Keratinocyte (primary cell): ENCODE results near the gene CEP290. TPM values are rescaled to one million over a fixed set of nuclear protein-coding genes. Genes with fewer than 3 reads are reported as not detected.
"Not testable (repeated sequence)": the region's sequence is repeated elsewhere in the genome, so short reads cannot be mapped to it uniquely, and the experiment has no call there.

ENCODE experiments used
- DNase-seq: peaks from one replicate; pipeline ENCODE4 v3.0.0-alpha.2; 2011; ENCODE audit warnings: low read depth, missing footprints, low spot score
- FAIRE-seq: peaks from 2 replicates; lab custom pipeline; 2011; peaks lifted over from hg19 to GRCh38; lab: Jason Lieb, UNC
- H2AFZ ChIP-seq: 2 replicates; pipeline ENCODE4 v1.6.0; 2012; ENCODE audit warnings: low read length, control low read depth, inconsistent platforms; ENCODE audit not compliant: control insufficient read depth
- H3K27ac ChIP-seq: 2 replicates; pipeline ENCODE4 v1.5.1; 2011; ENCODE audit warnings: low read length; ENCODE audit not compliant: control insufficient read depth, insufficient read depth
- H3K27me3 ChIP-seq: 3 replicates; pipeline ENCODE4 v1.6.0; 2011; ENCODE audit warnings: low read length; ENCODE audit not compliant: control insufficient read depth, insufficient read depth; ENCODE audit errors: extremely low read depth
- H3K36me3 ChIP-seq, 2 experiments: 2 replicates in 1 of 2; 3 replicates in 1 of 2; pipeline ENCODE4 v1.5.1; 2011; ENCODE audit warnings: low read length in 2 of 2, mild to moderate bottlenecking in 1 of 2; ENCODE audit not compliant: control insufficient read depth in 2 of 2, insufficient read depth in 2 of 2; ENCODE audit errors: extremely low read depth in 1 of 2
- H3K4me1 ChIP-seq: 3 replicates; pipeline ENCODE4 v1.5.1; 2011; ENCODE audit warnings: low read length; ENCODE audit not compliant: control insufficient read depth, insufficient read depth; ENCODE audit errors: extremely low read depth
- H3K4me2 ChIP-seq: 3 replicates; pipeline ENCODE4 v1.6.0; 2011; ENCODE audit warnings: low read depth, low read length; ENCODE audit not compliant: control insufficient read depth, insufficient read depth; ENCODE audit errors: extremely low read depth
- H3K4me3 ChIP-seq, 3 experiments: fragments of 200-600 bp in 1 of 3; sonication (generic) in 1 of 3; 2 replicates in 2 of 3; 3 replicates in 1 of 3; pipeline ENCODE4 v1.5.1; 2011 to 2016; ENCODE audit warnings: low read length in 3 of 3, mild to moderate bottlenecking in 3 of 3, control low read depth in 2 of 3, inconsistent platforms in 1 of 3, low read depth in 1 of 3, mixed read lengths in 1 of 3, mixed run types in 1 of 3, moderate library complexity in 1 of 3; ENCODE audit not compliant: control insufficient read depth in 2 of 3, insufficient read depth in 2 of 3; ENCODE audit errors: extremely low read depth in 1 of 3
- H3K79me2 ChIP-seq: 2 replicates; pipeline ENCODE4 v1.6.0; 2012; ENCODE audit warnings: low read length; ENCODE audit not compliant: control insufficient read depth, insufficient read depth
- H3K9ac ChIP-seq: 3 replicates; pipeline ENCODE4 v1.6.0; 2011; ENCODE audit warnings: low read length; ENCODE audit not compliant: control insufficient read depth, insufficient read depth; ENCODE audit errors: extremely low read depth
- H3K9me1 ChIP-seq: 3 replicates; pipeline ENCODE4 v1.6.0; 2011; ENCODE audit warnings: low read length; ENCODE audit not compliant: control insufficient read depth, insufficient read depth; ENCODE audit errors: extremely low read depth
- H3K9me3 ChIP-seq: 2 replicates; pipeline ENCODE4 v1.5.1; 2012; ENCODE audit warnings: low read depth, low read length; ENCODE audit not compliant: control insufficient read depth
- H4K20me1 ChIP-seq: 3 replicates; pipeline ENCODE4 v1.6.0; 2011; ENCODE audit warnings: low read length; ENCODE audit not compliant: control insufficient read depth, insufficient read depth; ENCODE audit errors: extremely low read depth
- EZH2 ChIP-seq: IDR thresholded peaks from one replicate; pipeline ENCODE4 v1.6.1; 2012; ENCODE audit warnings: inconsistent platforms, mild to moderate bottlenecking, low read length, moderate library complexity
- dilution Hi-C: fragments of 300-500 bp; cut with MboI; formaldehyde crosslinking; loops from one replicate; pipeline ENCODE4 v1.7.0; 2020; ENCODE audit warnings: low sequenced_read_pairs; ENCODE audit not compliant: extremely low pct_ligation_motif_present
- polyA plus RNA-seq, 5 experiments: library from polyadenylated mRNA; depleted of rRNA in 3 of 5; stranded (reverse) in 3 of 5; stranded (forward) in 1 of 5; unstranded in 1 of 5; fragments of >200 nt; gene quantifications; 1 replicate in 1 of 5; 2 replicates in 3 of 5; 3 replicates in 1 of 5; pipeline versions ENCODE4 v1.2.1 to v1.2.3, GENCODE V29; 2011 to 2012; ENCODE audit warnings: missing spikeins in 2 of 5, low read depth in 1 of 5, low replicate concordance in 1 of 5
- TF ChIP-seq, protein P1 (sequence below), 3 experiments: IDR thresholded peaks in 1 of 3; conservative IDR thresholded peaks in 1 of 3; optimal IDR thresholded peaks in 1 of 3; 2 replicates in 2 of 3; 3 replicates in 1 of 3; pipeline versions ENCODE3 to v1.5.1; 2011; ENCODE audit warnings: low read length in 3 of 3, mild to moderate bottlenecking in 3 of 3, moderate library complexity in 2 of 3, control low read depth in 1 of 3, inconsistent platforms in 1 of 3; ENCODE audit not compliant: insufficient read depth in 2 of 3; ENCODE audit errors: extremely low read depth in 1 of 3

The CEP290 gene
- polyA plus RNA-seq, 1 donor (not counting 4 experiments of a cell fraction or from before 2014, with no cell fraction given) = 5.6 TPM

- FAIRE-seq = no peak
- Histone ChIP-seq H3K79me2 (peaks cover 29% of the 10 kb centered on the region), H3K9me3 (no peaks in the 10 kb centered on the region), H3K27me3 (no peaks in the 10 kb centered on the region), H3K4me1 (peaks cover 35% of the 10 kb centered on the region), H3K36me3 (peaks cover 0 to 3% of the 10 kb centered on the region in 2 experiments), H3K9me1 (no peaks in the 10 kb centered on the region), H4K20me1 (no peaks in the 10 kb centered on the region), H3K4me3 (peak overlapping the region; percentile 65 to 94 (median 83)), H2AFZ (peak overlapping the region; percentile 98), H3K9ac (peak overlapping the region; percentile 93), H3K27ac (peak overlapping the region; percentile 89), H3K4me2 (peak overlapping the region; percentile 91)
- dilution Hi-C loops = no loop called here
- DNase-seq = no peak
- TF ChIP-seq, protein P1, sequence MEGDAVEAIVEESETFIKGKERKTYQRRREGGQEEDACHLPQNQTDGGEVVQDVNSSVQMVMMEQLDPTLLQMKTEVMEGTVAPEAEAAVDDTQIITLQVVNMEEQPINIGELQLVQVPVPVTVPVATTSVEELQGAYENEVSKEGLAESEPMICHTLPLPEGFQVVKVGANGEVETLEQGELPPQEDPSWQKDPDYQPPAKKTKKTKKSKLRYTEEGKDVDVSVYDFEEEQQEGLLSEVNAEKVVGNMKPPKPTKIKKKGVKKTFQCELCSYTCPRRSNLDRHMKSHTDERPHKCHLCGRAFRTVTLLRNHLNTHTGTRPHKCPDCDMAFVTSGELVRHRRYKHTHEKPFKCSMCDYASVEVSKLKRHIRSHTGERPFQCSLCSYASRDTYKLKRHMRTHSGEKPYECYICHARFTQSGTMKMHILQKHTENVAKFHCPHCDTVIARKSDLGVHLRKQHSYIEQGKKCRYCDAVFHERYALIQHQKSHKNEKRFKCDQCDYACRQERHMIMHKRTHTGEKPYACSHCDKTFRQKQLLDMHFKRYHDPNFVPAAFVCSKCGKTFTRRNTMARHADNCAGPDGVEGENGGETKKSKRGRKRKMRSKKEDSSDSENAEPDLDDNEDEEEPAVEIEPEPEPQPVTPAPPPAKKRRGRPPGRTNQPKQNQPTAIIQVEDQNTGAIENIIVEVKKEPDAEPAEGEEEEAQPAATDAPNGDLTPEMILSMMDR (optimal IDR thresholded peaks at IDR 0.05 in 1 of 3, IDR thresholded peaks at IDR 0.05 in 1 of 3, conservative IDR thresholded peaks at IDR 0.05 in 1 of 3; ENCODE audit: extremely low read depth in 1 of 3, insufficient read depth in 2 of 3, low read length in 3 of 3) = no peak
- no peak for TF ChIP-seq EZH2
Measured at GRCh38 chr12:88141425-88141773, 489 bp downstream of the CEP290 start.

- DNase-seq, H3K9me3 ChIP-seq, H3K4me2 ChIP-seq, dilution Hi-C loops, H3K36me3 ChIP-seq, H2AFZ ChIP-seq, H4K20me1 ChIP-seq, H3K27me3 ChIP-seq, H3K4me3 ChIP-seq, H3K9me1 ChIP-seq, H3K27ac ChIP-seq, H3K9ac ChIP-seq, FAIRE-seq: not testable (repeated sequence)
- peaks cover 20% of the 10 kb centered on the region for H3K4me1 ChIP-seq
- peaks cover 18% of the 10 kb centered on the region for H3K79me2 ChIP-seq
Measured at GRCh38 chr12:88139711-88140110, 2.2 kb downstream of the CEP290 start.

- H3K36me3 ChIP-seq, H3K9me1 ChIP-seq, H3K9ac ChIP-seq: not testable (repeated sequence)
Measured at GRCh38 chr12:88133181-88133580, 8.7 kb downstream of the CEP290 start.

More at GRCh38 chr12:88133181-88133580, 8.7 kb downstream of the CEP290 start:
- dilution Hi-C loops, H2AFZ ChIP-seq, H3K9me3 ChIP-seq, FAIRE-seq, H3K27me3 ChIP-seq, H3K27ac ChIP-seq, H3K79me2 ChIP-seq, H4K20me1 ChIP-seq, H3K4me1 ChIP-seq, H3K4me2 ChIP-seq, DNase-seq, H3K4me3 ChIP-seq: not testable (repeated sequence)
